Nephron (organoid): Measurements from ENCODE around the gene ACOT9.
A peak's percentile ranks its signal among the peaks of the same experiment; 100 is the strongest.

Source experiments
- H3K27ac Mint-ChIP-seq, 3 experiments: 2 replicates each; pipeline ENCODE4 v1.8.0; 2020; ENCODE audit warnings: mixed read lengths in 3 of 3, mild to moderate bottlenecking in 2 of 3, moderate library complexity in 1 of 3
- H3K27me3 Mint-ChIP-seq: 2 replicates; pipeline ENCODE4 v1.8.0; 2021; ENCODE audit warnings: low read depth, mild to moderate bottlenecking, moderate library complexity, mixed read lengths
- H3K36me3 Mint-ChIP-seq: 2 replicates; pipeline ENCODE4 v1.8.0; 2020; ENCODE audit warnings: low read depth, mixed read lengths
- H3K4me1 Mint-ChIP-seq: 2 replicates; pipeline ENCODE4 v1.8.0; 2020; ENCODE audit warnings: mixed read lengths
- H3K4me3 Mint-ChIP-seq, 3 experiments: 2 replicates each; pipeline ENCODE4 v1.8.0; 2020; ENCODE audit warnings: mild to moderate bottlenecking in 3 of 3, mixed read lengths in 3 of 3, moderate library complexity in 2 of 3
- H3K9me3 Mint-ChIP-seq: 2 replicates; pipeline ENCODE4 v1.8.0; 2020; ENCODE audit warnings: mixed read lengths
- CTCF ChIP-seq, 3 experiments: fragments of 200-600 bp; sonication (generic); IDR thresholded peaks; one replicate each; pipeline ENCODE4 v1.5.0; 2021; ENCODE audit warnings: antibody characterized with exemption in 3 of 3; ENCODE audit not compliant: unreplicated experiment in 3 of 3

The ACOT9 gene

GRCh38 chrX:23787745-23788118, 44.7 kb upstream of the ACOT9 start:
- no peak for TF ChIP-seq CTCF (IDR thresholded peaks at IDR 0.05; ENCODE audit: unreplicated experiment in 3 of 3)
- Mint-ChIP-seq H3K9me3 (no peaks in the 10 kb centered on the region), H3K4me1 (peaks cover 37% of the 10 kb centered on the region), H3K27me3 (no peaks in the 10 kb centered on the region), H3K4me3 (no peak overlapping the region), H3K36me3 (peaks cover 28% of the 10 kb centered on the region), H3K27ac (peak overlapping the region in 2 of 3 experiments; percentile 51 to 85)

- no peak for TF ChIP-seq CTCF (IDR thresholded peaks at IDR 0.05; ENCODE audit: unreplicated experiment in 3 of 3)
- peaks cover 45% of the 10 kb centered on the region for H3K4me1 Mint-ChIP-seq
- H3K27me3 Mint-ChIP-seq: no peaks in the 10 kb centered on the region
- H3K36me3 Mint-ChIP-seq: peaks cover 28% of the 10 kb centered on the region
- H3K27ac Mint-ChIP-seq: no peak overlapping the region
- peak overlapping the region in 2 of 3 experiments; percentile 41 to 55 for H3K4me3 Mint-ChIP-seq
- no peaks in the 10 kb centered on the region for H3K9me3 Mint-ChIP-seq
Observed at GRCh38 chrX:23786268-23786815, 43.3 kb upstream of the ACOT9 start.

DNA sequence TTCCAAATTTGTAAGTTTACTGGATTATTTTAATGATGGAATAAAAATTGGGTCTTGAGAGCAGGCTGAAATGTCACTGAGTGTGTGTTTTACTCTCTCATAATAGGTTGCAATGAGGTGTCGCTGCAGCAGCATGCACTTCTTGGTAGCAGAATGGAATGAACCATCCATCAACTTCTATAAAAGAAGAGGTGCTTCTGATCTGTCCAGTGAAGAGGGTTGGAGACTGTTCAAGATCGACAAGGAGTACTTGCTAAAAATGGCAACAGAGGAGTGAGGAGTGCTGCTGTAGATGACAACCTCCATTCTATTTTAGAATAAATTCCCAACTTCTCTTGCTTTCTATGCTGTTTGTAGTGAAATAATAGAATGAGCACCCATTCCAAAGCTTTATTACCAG, 42.5 kb upstream of the ACOT9 start:
- H3K9me3 Mint-ChIP-seq: no peaks in the 10 kb centered on the region
- peaks cover 28% of the 10 kb centered on the region for H3K36me3 Mint-ChIP-seq
- no peak for TF ChIP-seq CTCF (IDR thresholded peaks at IDR 0.05; ENCODE audit: unreplicated experiment in 3 of 3)
- peak overlapping the region; percentile 92 to 98 (median 98) for H3K4me3 Mint-ChIP-seq
- H3K27me3 Mint-ChIP-seq: no peaks in the 10 kb centered on the region
- peaks cover 45% of the 10 kb centered on the region for H3K4me1 Mint-ChIP-seq
- H3K27ac Mint-ChIP-seq: peak overlapping the region in 2 of 3 experiments; percentile 14 to 89

- H3K9me3 Mint-ChIP-seq: no peaks in the 10 kb centered on the region
- H3K27me3 Mint-ChIP-seq: no peaks in the 10 kb centered on the region
- TF ChIP-seq CTCF (IDR thresholded peaks at IDR 0.05; ENCODE audit: unreplicated experiment in 3 of 3): no peak
- H3K4me1 Mint-ChIP-seq: peaks cover 43% of the 10 kb centered on the region
- H3K36me3 Mint-ChIP-seq: peaks cover 28% of the 10 kb centered on the region
- peak overlapping the region; percentile 14 to 89 (median 37) for H3K27ac Mint-ChIP-seq
- peak overlapping the region; percentile 92 to 98 (median 98) for H3K4me3 Mint-ChIP-seq
Observed at GRCh38 chrX:23784470-23785331, 41.6 kb upstream of the ACOT9 start.

DNA sequence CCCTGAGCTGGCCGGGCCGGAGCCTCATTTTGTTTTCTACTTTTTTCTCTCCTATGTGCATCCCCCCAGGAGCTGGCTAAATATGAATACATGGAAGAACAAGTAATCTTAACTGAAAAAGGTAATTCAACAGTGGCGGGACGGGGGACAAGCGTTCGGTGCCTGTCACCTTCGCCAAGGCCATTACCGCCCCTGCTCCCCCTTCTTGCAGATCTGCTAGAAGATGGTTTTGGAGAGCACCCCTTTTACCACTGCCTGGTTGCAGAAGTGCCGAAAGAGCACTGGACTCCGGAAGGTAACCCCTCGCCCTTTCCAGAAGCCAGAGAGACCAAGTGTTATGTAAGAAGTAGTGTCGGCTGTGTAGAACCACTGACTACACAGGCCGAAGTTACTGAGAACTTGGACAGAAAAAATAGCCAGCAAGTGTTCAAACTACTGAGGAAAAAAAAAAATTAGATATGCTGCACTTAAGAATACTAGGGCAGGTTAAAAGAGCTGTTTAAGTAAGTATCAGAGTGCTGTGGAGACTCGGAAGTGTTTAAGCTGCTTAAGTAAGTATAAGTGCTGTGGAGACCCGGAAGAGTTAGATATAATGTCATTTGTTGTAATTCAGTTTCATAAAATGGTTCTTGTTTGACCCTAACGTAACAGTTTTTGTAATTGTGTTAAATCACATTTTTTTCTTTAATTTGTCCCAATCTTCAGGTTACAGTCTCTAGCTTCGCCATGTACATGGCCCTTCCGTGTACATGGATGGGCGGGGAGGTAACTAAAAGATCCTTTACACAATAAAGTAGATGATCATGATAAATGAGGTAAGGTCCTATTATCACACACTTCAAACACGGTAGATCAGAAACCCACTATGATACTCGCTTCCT, 40.8 kb upstream of the ACOT9 start:
- H3K4me3 Mint-ChIP-seq: peak overlapping the region; percentile 92 to 98 (median 98)
- H3K27me3 Mint-ChIP-seq: no peaks in the 10 kb centered on the region
- H3K9me3 Mint-ChIP-seq: no peaks in the 10 kb centered on the region
- peaks cover 28% of the 10 kb centered on the region for H3K36me3 Mint-ChIP-seq
- TF ChIP-seq CTCF (IDR thresholded peaks at IDR 0.05; ENCODE audit: unreplicated experiment in 3 of 3): no peak
- peak overlapping the region; percentile 37 to 89 (median 59) for H3K27ac Mint-ChIP-seq
- peaks cover 40% of the 10 kb centered on the region for H3K4me1 Mint-ChIP-seq
